GM18909 (cell line): Measurements from ENCODE around the gene ATP2A3.

ENCODE experiments used
- ATAC-seq: cut with Tn5 transposase; IDR thresholded peaks from one replicate; pipeline ENCODE4 v1.9.1; 2021; ENCODE audit warnings: mild to moderate bottlenecking; ENCODE audit not compliant: unreplicated experiment, poor library complexity

ATP2A3 gene

DNA sequence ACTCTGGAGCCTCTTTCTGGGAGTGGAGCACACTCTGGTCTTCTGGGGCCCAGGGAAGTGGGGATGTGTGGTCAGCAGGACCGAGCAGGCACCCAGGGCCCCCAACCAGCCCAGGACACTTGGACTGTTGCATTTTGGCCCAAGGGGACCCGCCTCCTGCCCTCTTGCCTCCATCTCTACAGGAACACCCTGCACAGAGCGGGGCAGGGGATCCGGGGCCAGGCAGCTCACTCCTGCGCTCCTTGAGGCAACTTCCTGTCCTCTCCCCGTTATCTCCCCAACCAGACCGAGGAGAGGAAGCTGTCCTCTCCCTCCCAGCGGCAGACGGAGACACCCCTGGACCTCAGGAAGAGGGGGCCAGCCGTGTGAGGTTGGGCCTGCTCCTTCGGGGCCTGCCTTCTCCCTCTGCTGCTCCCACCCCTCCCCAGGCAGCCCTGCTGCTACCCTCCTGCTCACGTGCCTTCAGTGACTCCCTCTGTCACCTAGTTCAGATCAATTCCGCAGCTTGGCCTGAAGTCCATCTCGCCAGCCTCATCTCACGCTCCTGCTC, 10.0 kb upstream of the ATP2A3 start:
- ATAC-seq, result no peak

GRCh38 chr17:3973495-3974137, 9.4 kb upstream of the ATP2A3 start:
- ATAC-seq, result no peak

DNA sequence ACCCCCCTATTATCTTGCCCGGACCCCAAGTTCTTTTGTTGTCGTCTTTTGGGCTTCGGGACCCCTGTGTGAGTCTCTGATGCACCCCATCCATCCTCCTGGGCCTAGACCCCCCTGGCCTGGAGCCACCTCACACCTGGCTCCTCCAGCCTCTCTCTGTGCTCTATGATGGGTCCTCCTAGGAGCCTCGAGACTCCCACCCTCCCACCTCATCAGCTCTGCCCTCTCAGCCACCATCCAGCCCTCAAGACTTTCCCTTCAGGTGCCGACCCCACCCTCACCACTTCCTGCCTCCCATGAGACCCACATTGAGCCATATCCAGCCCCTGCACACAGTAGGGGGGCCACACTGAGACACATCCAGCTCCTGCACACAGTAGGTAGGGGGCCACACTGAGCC, 8.7 kb upstream of the ATP2A3 start:
- no peak for ATAC-seq

DNA sequence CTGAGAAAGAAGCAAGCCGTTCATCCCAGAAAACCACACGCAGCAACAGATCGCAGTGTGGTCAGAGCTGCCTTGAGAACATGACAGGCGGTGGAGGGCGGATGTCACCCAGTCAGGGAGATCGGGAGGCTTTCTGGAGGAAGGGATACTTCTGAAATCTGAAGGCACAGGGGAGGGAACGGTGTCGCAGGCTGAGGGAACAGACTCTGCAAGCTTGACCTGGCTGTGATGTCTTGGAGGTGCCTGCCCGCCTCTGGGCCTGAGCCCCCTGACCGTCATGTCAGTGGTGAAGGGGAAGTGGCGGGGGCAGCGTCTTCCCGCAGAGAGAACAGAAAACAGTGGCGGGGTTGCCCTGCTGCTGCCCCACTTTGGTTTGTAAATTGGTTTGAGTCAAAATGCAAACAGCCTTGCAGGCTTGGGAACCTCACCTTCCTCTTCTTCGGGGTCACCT, 8.1 kb upstream of the ATP2A3 start:
- ATAC-seq, result no peak

GRCh38 chr17:3970668-3971067, 6.4 kb upstream of the ATP2A3 start:
- no peak for ATAC-seq

DNA sequence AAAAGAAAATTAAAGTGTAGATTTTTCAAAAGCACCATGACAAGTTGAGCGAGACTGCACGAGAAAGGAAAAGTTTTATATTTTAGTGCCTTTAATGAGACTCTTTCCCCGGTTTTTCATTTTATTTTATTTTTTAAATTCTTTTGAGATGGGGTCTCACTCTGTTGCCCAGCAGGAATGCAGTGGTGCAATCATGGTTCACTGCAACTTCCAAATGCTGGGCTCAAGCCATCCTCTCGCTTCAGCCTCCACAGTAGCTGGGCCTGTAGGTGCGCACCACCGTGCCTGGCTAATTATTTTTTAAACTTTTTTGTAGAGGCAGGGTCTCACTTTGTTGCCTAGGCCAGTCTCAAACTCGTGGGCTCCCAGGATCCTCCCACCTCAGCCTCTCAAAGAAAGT, 5.7 kb upstream of the ATP2A3 start:
- no peak for ATAC-seq

- no peak for ATAC-seq
Observed at GRCh38 chr17:3968886-3969524, 4.8 kb upstream of the ATP2A3 start.

- no peak for ATAC-seq
Observed at GRCh38 chr17:3968015-3968414, 3.8 kb upstream of the ATP2A3 start.

DNA sequence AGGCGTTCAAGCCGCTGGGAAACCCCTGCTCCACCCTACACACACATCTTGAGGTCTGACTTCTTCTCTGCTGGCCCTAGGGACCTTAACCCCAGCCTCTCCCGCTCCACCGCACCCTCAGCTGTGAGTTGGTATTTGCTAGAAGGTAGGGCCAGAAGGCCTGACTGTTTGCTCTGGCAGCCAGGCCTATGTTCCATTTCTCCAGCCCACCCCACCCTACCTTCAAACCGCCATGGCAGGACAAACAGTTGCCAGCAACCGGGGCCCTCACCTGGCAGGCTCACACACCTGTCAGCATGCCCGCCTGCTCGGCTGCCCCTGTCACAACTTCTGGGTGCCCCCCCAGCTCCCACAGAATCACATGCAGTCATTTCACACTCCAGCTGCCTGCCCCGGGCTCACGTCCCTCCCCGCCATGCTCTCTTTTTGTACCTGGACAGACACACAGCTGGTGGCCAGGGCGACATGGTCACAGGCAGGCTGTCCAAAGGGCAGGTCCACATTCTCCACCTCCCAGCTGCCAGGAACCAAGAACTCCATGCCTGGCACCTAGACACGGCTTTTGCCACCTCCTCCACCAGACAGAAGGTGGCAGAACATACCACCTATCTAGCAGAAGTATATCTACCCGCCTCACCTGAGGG, 2.6 kb upstream of the ATP2A3 start:
- no peak for ATAC-seq

DNA sequence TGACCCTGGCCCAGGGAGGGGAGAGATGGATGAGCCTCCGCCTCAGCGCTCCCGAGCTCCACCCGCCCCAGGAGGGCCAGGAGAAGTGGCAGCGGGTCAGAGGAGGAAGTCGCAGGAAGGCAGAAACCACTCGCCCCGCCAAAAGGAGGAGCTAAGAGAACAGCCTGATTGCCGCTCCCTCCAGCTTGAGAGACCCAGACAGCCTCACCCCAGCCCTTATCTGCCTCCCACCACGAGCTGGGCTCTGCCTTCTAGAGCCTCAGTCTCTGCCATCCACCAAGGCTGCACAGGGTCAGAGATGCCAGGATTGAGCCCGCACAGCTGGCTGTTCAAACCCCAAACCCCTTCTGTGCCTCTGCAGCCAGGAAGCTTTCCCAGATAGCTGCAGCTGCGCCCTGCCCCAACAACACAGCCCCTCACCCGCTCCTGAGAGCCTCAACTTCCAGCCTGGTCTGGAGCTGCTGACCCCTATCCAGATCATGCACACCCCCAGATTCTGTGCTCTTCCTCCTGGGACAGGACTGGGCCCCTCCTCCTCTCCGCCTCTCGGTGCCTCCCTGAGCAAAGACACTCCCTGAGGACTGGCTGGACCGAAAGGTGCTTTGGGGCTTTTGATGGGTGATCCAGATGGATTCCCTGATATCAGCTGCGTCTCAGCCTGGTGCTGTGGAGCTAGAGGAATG, 1.0 kb upstream of the ATP2A3 start:
- ATAC-seq, result peak; percentile 31

DNA sequence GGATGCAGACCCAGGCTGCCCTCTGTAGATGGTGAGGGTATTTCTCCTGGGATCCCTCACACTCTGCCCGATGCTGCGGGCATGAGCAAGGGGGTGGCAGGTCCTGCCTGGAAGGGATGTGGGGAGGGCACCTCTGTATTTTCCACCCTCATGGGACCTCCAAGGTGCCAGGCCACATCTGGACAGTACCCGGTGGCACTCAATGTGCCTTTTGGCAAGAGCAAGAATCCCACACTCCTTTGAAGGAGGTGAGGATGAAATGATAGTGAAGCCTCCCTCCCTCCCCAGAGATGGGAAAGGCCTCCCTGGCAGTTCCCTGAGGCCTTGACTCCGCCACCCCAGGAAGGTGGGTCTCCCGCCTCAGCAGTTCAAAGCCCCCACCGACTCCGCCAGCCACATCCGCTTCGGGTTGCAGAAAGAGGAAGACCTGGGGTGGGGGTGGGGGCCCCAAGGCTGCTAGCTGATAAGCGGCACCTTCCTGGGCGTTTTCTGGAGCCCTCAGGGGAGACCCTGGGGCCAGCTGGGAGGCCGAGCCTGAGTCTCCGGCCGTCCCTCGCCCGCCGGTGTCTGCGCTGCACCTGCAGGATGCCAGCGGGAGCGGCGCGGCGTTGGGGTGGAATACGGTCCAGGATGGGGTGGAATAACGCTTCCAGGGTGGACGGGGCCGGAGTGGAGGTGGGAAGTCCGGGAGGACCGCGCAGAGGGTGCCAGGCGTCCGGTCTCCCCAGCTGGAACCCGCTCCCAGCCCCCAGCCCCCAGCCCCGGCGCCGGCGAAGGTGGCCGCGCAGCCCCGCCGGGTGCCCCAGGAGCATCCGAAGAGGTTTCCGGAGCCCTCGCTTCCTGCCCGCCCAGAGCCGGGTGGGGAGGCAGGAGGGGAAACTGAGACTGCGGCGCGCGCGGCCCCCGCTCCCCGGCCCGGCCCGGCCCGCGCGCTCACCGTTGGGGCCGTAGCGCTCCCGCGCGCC, 718 bp downstream of the ATP2A3 start:
- ATAC-seq, result peak; percentile 24

DNA sequence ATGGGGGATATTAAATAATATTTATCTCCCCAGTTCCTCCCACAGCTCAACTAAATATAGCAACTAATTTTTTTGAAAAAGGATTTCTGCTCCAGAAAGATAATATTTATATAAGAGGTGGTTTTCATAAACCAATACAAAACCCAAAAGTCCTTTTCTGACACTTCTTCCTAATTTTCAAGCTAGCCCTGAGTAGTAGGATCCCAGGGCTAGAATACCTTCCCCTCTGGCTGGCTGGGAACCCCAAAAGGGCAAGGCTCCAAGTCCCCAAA, 1.3 kb downstream of the ATP2A3 start:
- no peak for ATAC-seq

DNA sequence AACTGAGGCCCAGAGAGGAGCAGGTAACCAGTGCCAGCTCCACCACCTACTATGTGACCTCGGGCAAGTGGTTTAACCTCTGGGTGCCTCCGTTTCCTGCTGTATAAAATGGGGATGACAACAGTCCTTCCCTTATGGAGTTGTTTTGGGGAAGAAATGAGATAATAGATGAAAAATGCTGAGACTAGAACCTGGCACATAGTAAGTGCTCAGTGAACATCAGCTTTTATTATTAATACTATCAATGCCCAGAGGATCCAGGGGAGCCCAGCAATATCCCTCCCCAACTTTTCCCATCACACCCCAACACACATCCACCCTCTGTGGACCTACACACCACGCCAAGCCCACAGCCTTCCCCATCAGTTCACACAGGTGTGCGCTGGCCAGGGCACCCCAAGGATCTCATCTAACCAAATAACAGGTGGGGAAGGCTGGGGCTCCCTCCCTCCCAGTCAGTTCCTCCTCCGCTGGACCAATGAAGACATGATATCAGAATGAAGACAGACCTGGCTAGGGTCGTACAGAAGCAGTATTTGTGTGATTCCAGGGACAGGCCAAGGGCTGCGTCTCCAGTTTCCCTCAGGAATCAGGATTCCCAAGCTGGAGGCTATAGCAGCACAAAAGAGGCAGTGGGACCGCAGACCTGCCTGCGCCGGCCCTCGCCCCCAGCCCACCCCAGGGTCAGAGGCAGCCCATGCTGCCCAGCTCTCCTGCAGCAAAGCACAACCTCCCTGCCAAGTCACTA, 1.8 kb downstream of the ATP2A3 start:
- no peak for ATAC-seq

GRCh38 chr17:3961564-3962047, 2.6 kb downstream of the ATP2A3 start:
- ATAC-seq, result no peak

DNA sequence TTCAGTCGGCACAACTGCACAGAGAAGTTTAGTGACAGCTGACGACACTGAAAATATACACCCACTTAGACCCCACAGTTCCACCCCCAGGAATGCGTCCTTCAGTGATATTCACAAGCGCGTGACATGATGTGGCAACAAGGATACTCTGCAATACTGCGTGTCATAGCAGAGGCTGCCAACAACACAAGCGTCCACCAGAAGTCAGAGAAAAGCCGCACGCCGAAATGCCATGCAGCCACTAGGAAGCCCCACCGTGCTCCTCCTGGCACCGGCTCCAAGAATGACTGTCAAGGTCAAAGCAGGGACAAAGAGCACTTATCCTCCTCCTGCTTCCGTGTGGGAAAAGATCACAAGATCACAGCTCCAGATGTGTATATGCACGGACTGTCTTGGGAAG, 3.5 kb downstream of the ATP2A3 start:
- no peak for ATAC-seq

- ATAC-seq, result no peak
Observed at GRCh38 chr17:3959921-3960601, 4.2 kb downstream of the ATP2A3 start.

DNA sequence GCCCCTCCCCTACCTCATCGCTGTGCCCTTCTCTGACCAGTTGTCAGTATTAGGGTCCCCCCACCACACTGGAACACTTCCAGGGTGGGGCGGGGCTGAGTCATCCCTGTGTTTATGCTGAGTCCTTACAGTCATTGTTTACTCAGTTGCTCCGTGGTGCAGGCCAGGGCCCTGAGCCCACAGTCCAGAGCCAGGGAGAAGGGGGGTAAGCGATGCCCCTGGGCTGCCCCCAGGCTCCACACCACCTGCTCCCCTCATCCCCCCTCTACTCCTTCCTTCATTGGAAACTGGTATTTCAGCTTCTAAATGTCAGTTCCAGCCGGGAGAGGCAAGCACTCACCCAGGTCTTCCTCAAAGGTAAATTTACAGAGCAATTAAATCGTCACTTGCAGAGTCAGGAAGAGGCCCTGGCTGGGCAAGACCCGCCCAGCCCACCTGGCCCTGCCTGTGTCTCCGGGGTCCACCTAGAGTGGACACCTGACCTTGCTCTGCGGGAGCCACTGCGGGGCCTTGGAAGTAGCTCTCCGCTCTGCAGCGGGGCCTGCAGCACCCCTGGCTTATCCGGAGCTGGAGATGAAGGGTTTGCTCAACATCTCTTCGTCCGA, 4.8 kb downstream of the ATP2A3 start:
- no peak for ATAC-seq
